ENCODE results near the gene ZNF580. TPM values are rescaled to one million over a fixed set of nuclear protein-coding genes. Genes with fewer than 3 reads are reported as not detected.

The ZNF580 gene
- total RNA-seq, 1 donor from 2014 or later = 30.7 TPM

DNA sequence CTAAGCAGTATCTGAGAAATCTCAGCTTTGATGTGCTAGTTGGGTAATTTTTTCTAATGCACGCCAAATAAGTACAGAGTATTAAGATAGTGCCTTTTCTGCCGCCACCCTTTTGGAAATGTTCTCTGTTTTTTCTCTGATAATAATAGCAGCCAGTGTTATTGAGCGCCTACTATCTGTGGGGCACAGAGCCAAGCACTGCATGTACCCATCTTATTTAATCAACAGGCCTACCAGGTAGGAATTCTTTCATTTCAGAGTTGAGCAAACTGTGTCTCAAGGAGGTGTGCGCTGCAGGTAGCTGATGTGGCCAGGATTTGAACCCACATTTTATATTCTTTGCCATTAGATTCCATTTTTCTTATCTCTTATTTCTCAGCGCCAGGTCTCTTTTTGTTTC is 35.6 kb downstream of the ZNF580 start:
- no peaks in the 10 kb centered on the region for H3K9me3 ChIP-seq
- intact Hi-C loops (cut with DNase I) = no loop called here
- H3K27me3 ChIP-seq = no peaks in the 10 kb centered on the region
- peaks cover 38% of the 10 kb centered on the region for H3K4me1 ChIP-seq
- H3K36me3 ChIP-seq = peaks cover 61% of the 10 kb centered on the region
- DNase-seq (no peak), ATAC-seq (no peak)
- TF ChIP-seq, protein P1, sequence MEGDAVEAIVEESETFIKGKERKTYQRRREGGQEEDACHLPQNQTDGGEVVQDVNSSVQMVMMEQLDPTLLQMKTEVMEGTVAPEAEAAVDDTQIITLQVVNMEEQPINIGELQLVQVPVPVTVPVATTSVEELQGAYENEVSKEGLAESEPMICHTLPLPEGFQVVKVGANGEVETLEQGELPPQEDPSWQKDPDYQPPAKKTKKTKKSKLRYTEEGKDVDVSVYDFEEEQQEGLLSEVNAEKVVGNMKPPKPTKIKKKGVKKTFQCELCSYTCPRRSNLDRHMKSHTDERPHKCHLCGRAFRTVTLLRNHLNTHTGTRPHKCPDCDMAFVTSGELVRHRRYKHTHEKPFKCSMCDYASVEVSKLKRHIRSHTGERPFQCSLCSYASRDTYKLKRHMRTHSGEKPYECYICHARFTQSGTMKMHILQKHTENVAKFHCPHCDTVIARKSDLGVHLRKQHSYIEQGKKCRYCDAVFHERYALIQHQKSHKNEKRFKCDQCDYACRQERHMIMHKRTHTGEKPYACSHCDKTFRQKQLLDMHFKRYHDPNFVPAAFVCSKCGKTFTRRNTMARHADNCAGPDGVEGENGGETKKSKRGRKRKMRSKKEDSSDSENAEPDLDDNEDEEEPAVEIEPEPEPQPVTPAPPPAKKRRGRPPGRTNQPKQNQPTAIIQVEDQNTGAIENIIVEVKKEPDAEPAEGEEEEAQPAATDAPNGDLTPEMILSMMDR (IDR thresholded peaks at IDR 0.05) = no peak
- H3K27ac ChIP-seq = no peak overlapping the region
- H3K4me3 ChIP-seq = peak overlapping the region; percentile 82

DNA sequence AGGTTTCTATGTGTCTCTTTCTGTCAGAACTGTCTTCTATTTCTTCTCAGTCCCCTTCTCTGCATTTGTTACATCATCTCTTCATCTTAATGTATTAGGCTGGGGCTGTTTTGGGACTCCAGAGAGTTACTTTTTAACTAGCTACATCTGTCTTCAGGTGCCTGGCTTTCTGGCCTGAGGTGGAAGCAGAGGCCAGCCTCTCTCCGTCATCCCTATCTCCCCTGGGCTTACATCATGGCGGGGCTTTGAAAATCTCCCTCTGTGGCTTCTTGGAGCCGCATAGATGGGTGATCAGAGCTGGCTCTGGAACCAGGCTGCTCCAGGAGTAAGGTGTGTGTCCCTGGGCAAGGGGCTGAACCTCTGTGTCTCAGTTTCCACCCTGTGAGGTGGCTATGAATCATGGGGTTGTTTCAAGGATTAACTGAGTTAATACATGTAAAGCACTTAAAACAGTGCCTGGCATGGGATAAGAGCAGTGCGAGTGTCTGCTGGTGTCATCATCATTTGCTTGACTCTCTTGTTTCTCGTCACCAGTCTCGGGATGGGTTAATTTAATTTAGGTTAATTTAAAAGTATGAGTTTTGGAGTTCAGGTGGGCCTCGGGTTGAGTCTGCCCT is 36.2 kb downstream of the ZNF580 start:
- intact Hi-C loops (cut with DNase I) = no loop called here
- no peak for DNase-seq
- Histone ChIP-seq H3K4me1 (peaks cover 38% of the 10 kb centered on the region), H3K4me3 (peak overlapping the region; percentile 82), H3K9me3 (no peaks in the 10 kb centered on the region), H3K27me3 (no peaks in the 10 kb centered on the region), H3K36me3 (peaks cover 63% of the 10 kb centered on the region), H3K27ac (no peak overlapping the region)
- TF ChIP-seq, protein P1 (IDR thresholded peaks at IDR 0.05) = no peak
- ATAC-seq = no peak

DNA sequence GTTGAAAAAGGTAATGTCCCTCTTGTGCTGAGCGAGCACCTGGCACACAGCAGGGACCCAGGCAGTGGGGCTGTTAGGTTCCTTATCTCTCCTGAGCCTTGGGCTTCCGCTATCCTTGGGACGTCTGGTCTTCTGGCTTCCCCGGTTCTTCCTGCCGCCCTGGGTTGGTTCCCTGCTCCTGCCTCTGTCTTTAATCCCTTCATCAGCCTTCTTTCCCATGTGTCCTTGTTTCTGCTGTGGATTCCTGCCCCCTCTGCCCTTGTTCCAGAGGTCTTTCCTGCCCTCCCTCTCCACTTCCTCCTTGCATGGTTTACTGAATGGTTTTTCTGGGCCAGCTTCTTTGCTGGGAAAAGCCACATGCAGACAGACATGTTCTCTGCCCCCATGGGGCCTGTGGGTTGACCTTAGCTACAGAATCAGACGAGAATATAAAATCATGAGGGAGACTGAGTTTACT is 36.8 kb downstream of the ZNF580 start:
- Histone ChIP-seq H3K36me3 (peaks cover 63% of the 10 kb centered on the region), H3K9me3 (no peaks in the 10 kb centered on the region), H3K27me3 (no peaks in the 10 kb centered on the region), H3K27ac (peak overlapping the region; percentile 36), H3K4me1 (peaks cover 38% of the 10 kb centered on the region), H3K4me3 (peak overlapping the region; percentile 1)
- TF ChIP-seq, protein P1 (IDR thresholded peaks at IDR 0.05) = no peak
- intact Hi-C loops (cut with DNase I) = no loop called here
- no peak for ATAC-seq
- no peak for DNase-seq

DNA sequence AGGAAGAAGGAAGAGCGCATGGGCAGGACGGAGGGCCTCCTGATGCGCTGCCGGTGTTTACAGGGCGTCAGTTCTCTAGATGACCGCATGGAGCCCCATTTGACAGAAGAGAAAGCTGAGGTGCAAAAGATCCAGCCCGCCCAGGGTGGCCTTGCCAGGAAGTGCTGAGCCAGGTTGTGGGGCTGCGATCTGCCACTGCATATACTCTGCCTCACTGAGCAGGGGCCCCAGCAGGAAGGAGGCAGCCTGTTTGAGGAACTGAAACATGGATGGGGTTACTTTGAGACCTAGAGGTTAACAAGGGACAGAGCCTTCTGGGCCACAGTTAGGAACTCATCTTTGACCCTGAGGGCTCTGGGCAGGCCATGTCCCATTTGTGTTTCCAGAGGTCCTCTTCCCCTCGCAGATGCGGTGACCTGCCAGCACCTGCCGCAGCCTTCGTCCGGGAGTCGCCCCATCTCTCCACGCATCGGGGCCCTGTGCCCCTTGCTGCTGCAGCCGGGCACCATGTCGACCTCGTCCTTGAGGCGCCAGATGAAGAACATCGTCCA is 37.4 kb downstream of the ZNF580 start:
- TF ChIP-seq, protein P1 (IDR thresholded peaks at IDR 0.05) = peak; percentile 5
- intact Hi-C loops (cut with DNase I) = no loop called here
- Histone ChIP-seq H3K36me3 (peaks cover 63% of the 10 kb centered on the region), H3K4me1 (peaks cover 38% of the 10 kb centered on the region), H3K4me3 (no peak overlapping the region), H3K9me3 (no peaks in the 10 kb centered on the region), H3K27ac (peak overlapping the region; percentile 36), H3K27me3 (no peaks in the 10 kb centered on the region)
- DNase-seq (no peak), ATAC-seq (peak; percentile 54)

DNA sequence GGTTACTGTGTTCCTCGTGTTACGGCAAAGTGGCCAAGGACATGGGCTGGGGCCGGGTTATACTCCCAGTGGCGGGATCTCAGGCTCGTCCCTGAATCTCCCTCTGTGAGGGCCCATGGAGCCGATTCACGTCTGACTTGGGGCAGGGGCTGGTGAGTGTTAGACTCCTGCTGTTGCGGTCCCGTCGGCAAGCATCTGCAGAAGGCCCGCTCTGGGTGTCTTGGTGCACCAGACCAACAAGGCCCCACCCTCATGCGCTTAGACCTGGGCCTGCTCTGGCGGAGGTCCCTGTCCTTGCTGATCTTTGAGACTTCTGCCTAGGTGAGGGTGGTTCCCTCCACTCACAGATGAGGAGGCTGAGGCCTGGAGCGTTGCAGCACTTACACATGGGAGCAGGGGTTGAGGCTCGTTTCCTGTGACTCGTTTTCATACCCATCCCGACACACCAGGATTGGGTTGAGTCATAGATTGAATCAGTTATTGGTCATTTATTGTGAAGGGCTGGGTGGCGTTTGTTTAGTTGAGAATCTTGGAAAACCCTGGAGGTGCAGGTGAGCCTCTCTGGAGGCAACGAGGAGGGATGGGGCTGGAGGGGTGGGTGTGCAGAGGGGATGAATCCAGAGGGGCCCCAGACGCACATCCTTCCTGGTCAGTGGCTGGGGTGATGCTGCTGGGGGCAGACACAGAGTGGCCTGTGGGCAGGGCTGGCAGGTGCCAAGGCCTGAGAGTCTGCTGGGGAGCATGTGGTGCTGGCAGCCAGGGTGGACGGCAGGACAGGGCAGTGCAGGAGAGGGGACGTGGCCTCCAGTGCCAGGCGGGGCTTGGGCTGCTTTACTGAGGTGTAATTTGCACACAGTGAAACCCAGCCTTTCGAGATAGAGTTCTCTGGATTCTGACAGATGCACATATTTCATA is 38.8 kb downstream of the ZNF580 start:
- H3K4me3 ChIP-seq = no peak overlapping the region

More for the DNA sequence above, 38.8 kb downstream of the ZNF580 start:
- H3K27me3 ChIP-seq = no peaks in the 10 kb centered on the region
- TF ChIP-seq, protein P1 (IDR thresholded peaks at IDR 0.05) = no peak
- H3K36me3 ChIP-seq = peaks cover 62% of the 10 kb centered on the region
- DNase-seq (no peak), ATAC-seq (no peak)
- no peaks in the 10 kb centered on the region for H3K9me3 ChIP-seq
- no peak overlapping the region for H3K27ac ChIP-seq
- peaks cover 40% of the 10 kb centered on the region for H3K4me1 ChIP-seq
- intact Hi-C loops (cut with DNase I) = no loop called here

Data from upper lobe of right lung (tissue), 1 donor.